H1 (cell line): Measurements from ENCODE around the gene FOXL2NB. TPM values are rescaled to one million over a fixed set of nuclear protein-coding genes. Genes with fewer than 3 reads are reported as not detected.

Experiments
- CTCF ChIA-PET: fragments of 300-600 bp; sonication (Branson Sonifier 250); formaldehyde crosslinking; loops from one replicate; lab custom pipeline; 2021; ENCODE audit not compliant: partially characterized antibody; lab: Charles Lee
- POLR2A ChIA-PET: fragments of 300-600 bp; sonication (Branson Sonifier 250); formaldehyde crosslinking; loops from one replicate; lab custom pipeline; 2021; ENCODE audit warnings: inconsistent platforms; ENCODE audit not compliant: partially characterized antibody; lab: Charles Lee
- DNase-seq, 2 experiments: peaks; one replicate each; pipeline versions ENCODE4 v3.0.0 to v3.0.0-alpha.2; 2010 to 2022; ENCODE audit warnings: low spot score in 2 of 2, low read depth in 1 of 2, mixed read lengths in 1 of 2
- FAIRE-seq: peaks from 2 replicates; lab custom pipeline; 2011; peaks lifted over from hg19 to GRCh38; lab: Jason Lieb, UNC
- H2AFZ ChIP-seq: 2 replicates; pipeline ENCODE4 v1.8.1; 2012; ENCODE audit warnings: low read length, inconsistent platforms
- H2AK5ac ChIP-seq: 2 replicates; pipeline ENCODE4 v1.6.1; 2013; ENCODE audit warnings: low read depth, low read length
- H2BK120ac ChIP-seq: replicated peaks from 2 replicates; pipeline ENCODE3; 2013; ENCODE audit warnings: low read depth, low read length, inconsistent platforms
- H2BK12ac ChIP-seq: 2 replicates; pipeline ENCODE4 v1.6.1; 2013; ENCODE audit warnings: low read depth, low read length
- H2BK15ac ChIP-seq: 2 replicates; pipeline ENCODE4 v1.6.1; 2013; ENCODE audit warnings: low read length
- H2BK20ac ChIP-seq: 2 replicates; pipeline ENCODE4 v1.6.1; 2013; ENCODE audit warnings: low read length
- H2BK5ac ChIP-seq: 2 replicates; pipeline ENCODE4 v1.6.1; 2013; ENCODE audit warnings: low read depth, low read length
- H3K14ac ChIP-seq: 2 replicates; pipeline ENCODE4 v1.6.1; 2013; ENCODE audit warnings: inconsistent platforms; ENCODE audit not compliant: insufficient read length
- H3K18ac ChIP-seq: 2 replicates; pipeline ENCODE4 v1.6.1; 2013; ENCODE audit warnings: low read length; ENCODE audit errors: extremely low read depth
- H3K23ac ChIP-seq: 2 replicates; pipeline ENCODE4 v1.6.1; 2013; ENCODE audit warnings: inconsistent platforms; ENCODE audit not compliant: insufficient read length
- H3K23me2 ChIP-seq: 2 replicates; pipeline ENCODE4 v1.6.1; 2013; ENCODE audit warnings: low read depth, low read length
- H3K27ac ChIP-seq: 2 replicates; pipeline ENCODE4 v1.6.1; 2011; ENCODE audit warnings: low read depth, low read length, inconsistent platforms
- H3K27me3 ChIP-seq, 4 experiments: replicated peaks in 1 of 4; 1 replicate in 1 of 4; 2 replicates in 3 of 4; pipeline versions ENCODE4 v1.6.1 to v1.8.1; 2011 to 2013; ENCODE audit warnings: low read length in 3 of 4, mild to moderate bottlenecking in 3 of 4, inconsistent platforms in 2 of 4, mixed read lengths in 2 of 4, moderate library complexity in 1 of 4; ENCODE audit not compliant: control insufficient read depth in 3 of 4, insufficient read depth in 3 of 4; ENCODE audit errors: extremely low read depth in 1 of 4
- H3K36me3 ChIP-seq, 4 experiments: 2 replicates each; pipeline versions ENCODE4 v1.6.1 to v1.8.1; 2011 to 2013; ENCODE audit warnings: mild to moderate bottlenecking in 4 of 4, low read length in 3 of 4, moderate library complexity in 2 of 4, control low read depth in 1 of 4, inconsistent platforms in 1 of 4; ENCODE audit not compliant: insufficient read depth in 4 of 4, control insufficient read depth in 2 of 4
- H3K4ac ChIP-seq: replicated peaks from 2 replicates; pipeline ENCODE3; 2013; ENCODE audit warnings: low read length, low read depth, mixed read lengths, inconsistent platforms; ENCODE audit not compliant: insufficient read length
- H3K4me1 ChIP-seq, 4 experiments: replicated peaks in 1 of 4; 1 replicate in 1 of 4; 2 replicates in 3 of 4; pipeline versions ENCODE4 v1.6.1 to v1.8.1; 2011 to 2013; ENCODE audit warnings: low read length in 3 of 4, inconsistent platforms in 2 of 4, mixed read lengths in 1 of 4; ENCODE audit not compliant: insufficient read depth in 4 of 4, control insufficient read depth in 3 of 4
- H3K4me2 ChIP-seq, 2 experiments: 2 replicates each; pipeline versions ENCODE4 v1.6.1 to v1.8.1; 2011 to 2013; ENCODE audit warnings: low read depth in 2 of 2, low read length in 2 of 2, control low read depth in 1 of 2, inconsistent platforms in 1 of 2, mild to moderate bottlenecking in 1 of 2; ENCODE audit not compliant: insufficient read depth in 1 of 2
- H3K4me3 ChIP-seq, 4 experiments: fragments of 200-600, 300-600 bp in 1 of 4; sonication (generic), shearing (Covaris generic), sonication (Bioruptor Twin) in 1 of 4; 2 replicates each; pipeline versions ENCODE4 v1.5.1 to v1.8.1; 2011 to 2016; ENCODE audit warnings: low read length in 4 of 4, low read depth in 3 of 4, control low read depth in 2 of 4, inconsistent platforms in 2 of 4, mild to moderate bottlenecking in 2 of 4, mixed read lengths in 1 of 4, moderate library complexity in 1 of 4; ENCODE audit not compliant: insufficient read depth in 2 of 4; ENCODE audit errors: extremely low read depth in 1 of 4
- H3K56ac ChIP-seq: replicated peaks from 2 replicates; pipeline ENCODE3; 2013; ENCODE audit warnings: low read depth, mild to moderate bottlenecking, mixed read lengths, low read length, inconsistent platforms; ENCODE audit not compliant: insufficient read length
- H3K79me1 ChIP-seq: 2 replicates; pipeline ENCODE4 v1.6.1; 2013; ENCODE audit warnings: low read depth, low read length, control low read depth
- H3K79me2 ChIP-seq, 2 experiments: 2 replicates each; pipeline versions ENCODE4 v1.6.1 to v1.8.1; 2012 to 2013; ENCODE audit warnings: low read length in 2 of 2, mild to moderate bottlenecking in 2 of 2, inconsistent platforms in 1 of 2; ENCODE audit not compliant: insufficient read depth in 2 of 2, control insufficient read depth in 1 of 2
- H3K9ac ChIP-seq, 4 experiments: replicated peaks in 1 of 4; 1 replicate in 1 of 4; 2 replicates in 3 of 4; pipeline versions ENCODE4 v1.6.1 to v1.8.1; 2011 to 2013; ENCODE audit warnings: low read depth in 3 of 4, low read length in 3 of 4, control low read depth in 2 of 4, mild to moderate bottlenecking in 2 of 4, moderate library complexity in 2 of 4, inconsistent platforms in 1 of 4; ENCODE audit errors: extremely low read depth in 1 of 4
- H3K9me3 ChIP-seq, 2 experiments: 2 replicates each; pipeline versions ENCODE4 v1.6.1 to v1.8.1; 2012 to 2013; ENCODE audit warnings: mild to moderate bottlenecking in 2 of 2, moderate library complexity in 2 of 2, control low read depth in 1 of 2, inconsistent platforms in 1 of 2, low read depth in 1 of 2, low read length in 1 of 2, mixed read lengths in 1 of 2; ENCODE audit not compliant: insufficient read depth in 2 of 2
- H4K20me1 ChIP-seq, 2 experiments: replicated peaks in 1 of 2; 2 replicates each; pipeline versions ENCODE3 to v1.8.1; 2011 to 2013; ENCODE audit warnings: inconsistent platforms in 2 of 2, low read length in 2 of 2, mild to moderate bottlenecking in 1 of 2; ENCODE audit not compliant: insufficient read depth in 2 of 2, control insufficient read depth in 1 of 2
- H4K5ac ChIP-seq: 2 replicates; pipeline ENCODE4 v1.6.1; 2013; ENCODE audit warnings: low read length, low read depth, mixed read lengths, inconsistent platforms; ENCODE audit not compliant: insufficient read length
- H4K8ac ChIP-seq: 2 replicates; pipeline ENCODE4 v1.8.0; 2013; ENCODE audit warnings: mild to moderate bottlenecking, moderate library complexity, low read length, inconsistent platforms; ENCODE audit not compliant: insufficient read depth; ENCODE audit errors: extremely low read depth
- H4K91ac ChIP-seq: replicated peaks from 2 replicates; pipeline ENCODE3; 2013; ENCODE audit warnings: low read length, mixed read lengths, inconsistent platforms; ENCODE audit not compliant: insufficient read length
- CEBPB ChIP-seq: IDR thresholded peaks from 2 replicates; pipeline ENCODE4 v1.6.1; 2012; ENCODE audit warnings: low read depth, low read length
- MAFK ChIP-seq: IDR thresholded peaks from 2 replicates; pipeline ENCODE4 v1.6.1; 2012; ENCODE audit warnings: low read depth, mild to moderate bottlenecking, improper control_type of control experiment, low read length
- RFX5 ChIP-seq: IDR thresholded peaks from 2 replicates; pipeline ENCODE4 v1.6.1; 2011; ENCODE audit warnings: low read depth, low read length, improper control_type of control experiment, borderline replicate concordance
- RXRA ChIP-seq: IDR thresholded peaks from 2 replicates; pipeline ENCODE4 v1.6.1; 2011; ENCODE audit warnings: low read depth, mild to moderate bottlenecking, low read length, moderate library complexity; ENCODE audit not compliant: insufficient read depth
- WGBS, 2 experiments: shearing (Covaris generic) in 1 of 2; methylation state at CpG; one replicate each; pipeline versions ENCODE4 v1.1.6 to v1.1.7; 2013 to 2015; ENCODE audit warnings: low lambda C conversion rate in 2 of 2, mixed read lengths in 2 of 2, inconsistent platforms in 1 of 2, low coverage in 1 of 2, missing lambda C conversion rate in 1 of 2; ENCODE audit not compliant: insufficient replicate concordance in 2 of 2, insufficient coverage in 1 of 2, insufficient read length in 1 of 2; ENCODE audit errors: extremely low coverage in 1 of 2, missing lambda C conversion rate in 1 of 2; 5-methylcytosine and 5-hydroxymethylcytosine counted together
- polyA plus RNA-seq, 7 experiments: library from polyadenylated mRNA; depleted of rRNA in 3 of 7; stranded (reverse) in 5 of 7; unstranded in 2 of 7; fragments of >200 nt in 5 of 7; fragments of 200-250 nt in 2 of 7; gene quantifications; 1 replicate in 5 of 7; 2 replicates in 1 of 7; 4 replicates in 1 of 7; pipeline versions ENCODE4 v1.2.1 to v1.2.3, GENCODE V29; 2011 to 2013; ENCODE audit warnings: missing spikeins in 2 of 7, mixed read lengths in 2 of 7
- total RNA-seq: library from RNA; stranded (reverse); fragmentation: NEBNext Ultra II Directional; extraction: Animal tissue kit (Norgen Biotek cat#: 25700); gene quantifications from 2 replicates; pipeline ENCODE4 v1.2.1, GENCODE V29; 2021

The FOXL2NB gene
- total and polyA plus RNA-seq, 2 of the 8 experiments (the other 6 are each of a cell fraction or from before 2014, with no cell fraction given): 5.4 to 7.3 TPM

DNA sequence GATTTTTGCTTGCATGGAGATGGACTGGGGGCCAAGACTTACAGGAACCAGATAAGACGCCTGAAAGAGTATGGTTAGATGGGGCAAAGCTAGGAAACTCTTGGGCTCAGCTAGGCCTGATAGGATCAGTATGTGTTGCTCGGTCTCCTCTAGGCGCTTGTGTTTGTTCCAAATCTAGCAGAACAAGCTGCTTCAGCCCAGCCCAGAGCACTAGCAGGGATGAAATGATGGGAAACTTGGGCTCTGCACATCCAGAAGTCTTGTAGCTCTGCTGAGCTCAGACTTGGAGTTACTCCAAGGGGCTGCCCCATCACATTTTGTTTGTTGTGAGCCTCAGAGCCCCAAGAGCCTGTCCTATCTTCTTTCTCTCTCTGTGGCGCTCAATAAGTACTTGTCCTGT lies 34.8 kb upstream of the FOXL2NB start:
- ChIA-PET CTCF (interaction anchor here (0.7 to 15.4 kb wide), 18 partner anchors 9 to 322 kb away, joined by 3 to 322 read pairs (median 4); partner anchors contain the start of gene PIK3CB), POLR2A (interaction anchor here (0.8 kb wide), 1 partner anchor 18 kb away, joined by 3 read pairs; no protein-coding TSS in a partner anchor)
- no peaks in the 10 kb centered on the region for H3K79me2 ChIP-seq
- no peak overlapping the region for H3K4me2 ChIP-seq
- H2AK5ac ChIP-seq: no peak overlapping the region
- no peak overlapping the region for H3K9ac ChIP-seq
- no peak overlapping the region for H3K27ac ChIP-seq
- DNase-seq: no peak
- peaks cover 3% of the 10 kb centered on the region; the same call in 1 of the 2 replicates for H3K23me2 ChIP-seq
- H2BK15ac ChIP-seq: no peak overlapping the region
- H3K4ac ChIP-seq: no peak overlapping the region
- H2BK12ac ChIP-seq: no peak overlapping the region
- no peak overlapping the region for H4K91ac ChIP-seq
- no peak overlapping the region for H3K14ac ChIP-seq
- H3K56ac ChIP-seq: no peak overlapping the region
- peaks cover 0 to 4% (median under 1%) of the 10 kb centered on the region in 4 experiments; a peak in 2 of 7 replicates for H3K4me1 ChIP-seq
- H2BK120ac ChIP-seq: no peak overlapping the region
- no peaks in the 10 kb centered on the region for H3K36me3 ChIP-seq
- no peak overlapping the region for H4K5ac ChIP-seq
- no peaks in the 10 kb centered on the region for H4K20me1 ChIP-seq
- no peak overlapping the region for H3K23ac ChIP-seq
- no peaks in the 10 kb centered on the region for H3K79me1 ChIP-seq
- no peak overlapping the region for H3K4me3 ChIP-seq
- H2AFZ ChIP-seq: no peak overlapping the region
- H2BK5ac ChIP-seq: no peak overlapping the region
- no peak for FAIRE-seq
- no peaks in the 10 kb centered on the region for H3K9me3 ChIP-seq
- no peak overlapping the region for H3K18ac ChIP-seq
- no peak overlapping the region for H2BK20ac ChIP-seq
- H4K8ac ChIP-seq: no peak overlapping the region
- WGBS, 2 experiments: 85% methylated on average over 4 of the region's 4 CpGs; no CpG with 5 or more reads in 1 of the 2 experiments
- H3K27me3 ChIP-seq: no peaks in the 10 kb centered on the region
- TF ChIP-seq RFX5 (no peak), RXRA (no peak), CEBPB (no peak), MAFK (no peak)
